ENCODE results near the gene IFNL1.
"Not testable (repeated sequence)": the region's sequence is repeated elsewhere in the genome, so short reads cannot be mapped to it uniquely, and the experiment has no call there.

The IFNL1 gene

DNA sequence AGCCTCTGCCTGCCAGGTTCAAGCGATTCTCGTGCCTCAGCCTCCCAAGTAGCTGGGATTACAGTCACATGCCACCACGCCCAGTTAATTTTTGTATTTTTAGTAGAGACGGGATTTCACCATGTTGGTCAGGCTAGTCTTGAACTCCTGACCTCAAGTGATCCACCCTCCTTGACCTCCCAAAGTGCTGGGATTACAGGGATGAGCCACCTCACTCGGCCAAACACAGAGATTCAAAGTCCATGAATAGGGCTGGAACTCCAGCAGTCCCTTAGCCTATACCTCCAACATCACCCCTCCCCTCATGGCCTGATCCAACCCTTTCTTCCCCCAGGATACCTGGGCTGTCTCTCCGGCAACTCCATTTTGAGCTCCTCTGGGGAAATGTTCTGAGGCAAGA lies 36.5 kb downstream of the IFNL1 start:
- DNase-seq = not testable (repeated sequence)

DNA sequence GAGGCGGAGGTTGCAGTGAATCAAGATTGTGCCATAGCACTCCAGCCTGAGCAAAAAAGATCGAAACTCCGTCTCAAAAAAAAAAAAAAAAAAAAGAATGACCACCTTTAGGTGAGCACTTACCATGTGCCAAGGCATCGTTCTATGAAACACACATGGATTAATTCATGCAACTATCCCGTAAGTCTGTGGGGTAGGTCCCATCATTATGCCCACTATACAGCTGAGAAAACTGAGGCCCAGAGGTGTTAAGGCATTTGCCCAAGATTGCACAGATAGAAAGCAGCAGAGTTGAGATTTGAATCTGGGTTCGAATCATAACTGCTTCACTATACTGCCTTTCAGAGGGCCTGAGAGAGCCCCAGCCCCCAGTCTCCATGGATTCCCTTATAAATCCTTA lies 37.3 kb downstream of the IFNL1 start:
- no peak for DNase-seq

DNA sequence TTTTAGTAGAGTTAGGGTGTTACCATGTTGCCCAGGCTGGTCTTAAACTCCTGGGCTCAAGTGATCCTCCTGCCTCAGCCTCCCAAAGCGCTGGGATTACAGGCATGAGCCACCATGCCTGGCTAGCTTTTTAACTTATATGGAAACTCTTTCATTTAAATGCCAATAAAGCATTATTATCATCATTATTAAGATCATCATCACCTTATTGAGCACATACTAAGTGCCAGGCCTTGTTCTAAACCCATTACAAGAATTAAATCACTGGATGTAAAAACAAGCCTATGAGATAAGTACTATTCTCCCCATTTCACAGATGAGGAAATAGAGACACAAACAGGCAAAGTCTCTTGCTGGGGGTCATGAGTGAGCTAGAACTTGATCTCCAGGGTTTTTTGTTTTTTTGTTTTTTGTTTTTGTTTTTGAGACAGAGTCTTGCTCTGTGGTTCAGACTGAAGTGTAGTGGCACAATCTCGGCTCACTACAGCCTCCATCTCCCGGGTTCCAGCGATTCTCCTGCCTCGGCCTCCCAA lies 38.3 kb downstream of the IFNL1 start:
- no peak for DNase-seq

DNA sequence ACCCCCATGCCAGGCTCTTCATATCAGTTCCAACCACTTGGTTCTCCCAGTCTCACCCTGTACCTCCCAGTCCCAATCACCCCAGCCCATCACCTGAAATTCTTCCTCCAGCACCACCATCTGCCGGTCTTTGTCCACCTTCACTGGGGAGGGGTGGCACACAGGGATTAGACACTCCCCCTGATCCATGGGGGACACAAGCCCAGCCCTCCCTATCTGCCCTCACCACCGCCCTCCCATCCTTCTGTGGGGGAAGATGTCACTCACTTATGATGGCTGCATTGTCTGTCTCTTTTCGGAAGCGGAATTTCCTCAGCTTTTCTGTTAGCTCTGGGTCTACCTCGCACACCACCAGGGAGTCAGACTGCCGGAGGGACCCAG lies 39.0 kb downstream of the IFNL1 start:
- DNase-seq = no peak

DNA sequence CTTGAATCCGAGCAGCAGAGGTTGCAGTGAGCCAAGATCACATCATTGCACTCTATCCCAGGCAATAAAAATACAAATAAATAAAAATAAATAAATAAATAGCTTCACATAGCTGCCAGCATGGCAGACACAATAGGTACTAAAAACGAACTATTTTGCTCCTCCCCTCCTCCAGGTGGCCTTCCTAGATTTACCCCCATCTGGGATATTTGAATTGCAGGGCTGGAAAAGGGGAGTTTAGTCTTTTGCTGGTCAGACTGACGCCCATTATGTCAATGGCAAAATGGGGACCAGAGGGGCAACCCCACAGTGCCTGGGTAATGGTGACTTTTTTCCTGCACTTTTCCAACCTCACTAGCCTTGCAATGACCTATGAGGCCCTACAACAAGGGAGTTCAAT lies 40.3 kb downstream of the IFNL1 start:
- no peak for DNase-seq

DNA sequence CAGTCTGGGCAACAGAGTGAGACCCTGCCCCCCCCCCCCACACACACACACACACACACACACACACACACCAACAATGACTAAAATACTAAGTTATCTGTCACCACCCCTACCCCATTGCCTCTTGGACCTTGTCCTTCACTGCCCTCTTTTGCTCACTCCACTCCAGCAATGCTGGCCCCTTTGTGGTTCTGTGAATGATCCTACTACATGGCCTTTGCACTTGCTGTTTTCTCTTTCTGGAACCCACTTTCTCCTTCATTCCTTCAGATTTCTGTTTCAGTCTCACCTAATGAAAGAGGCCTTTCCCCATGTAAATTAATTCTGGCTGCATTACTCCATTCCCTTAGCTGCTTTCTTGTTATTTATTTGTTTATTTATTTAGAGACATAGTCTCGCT lies 43.5 kb downstream of the IFNL1 start:
- no peak for DNase-seq

DNA sequence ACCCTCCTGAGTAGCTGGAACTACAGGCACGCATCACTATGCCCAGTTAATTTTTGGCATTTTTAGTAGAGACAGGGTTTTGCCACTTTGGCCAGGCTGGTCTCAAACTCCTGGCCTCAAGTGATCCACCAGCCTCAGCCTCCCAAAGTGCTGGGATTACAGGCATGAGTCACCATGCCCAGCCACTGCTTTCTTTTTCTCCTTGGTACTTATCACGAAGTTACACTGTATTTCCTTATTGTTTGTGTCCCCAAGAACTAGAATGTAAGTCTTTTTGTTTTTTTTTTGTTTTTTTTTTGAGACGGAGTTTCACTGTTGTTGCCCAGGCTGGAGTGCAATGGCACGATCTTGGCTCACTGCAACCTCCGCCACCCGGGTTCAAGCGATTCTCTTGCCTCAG lies 43.9 kb downstream of the IFNL1 start:
- not testable (repeated sequence) for DNase-seq

DNA sequence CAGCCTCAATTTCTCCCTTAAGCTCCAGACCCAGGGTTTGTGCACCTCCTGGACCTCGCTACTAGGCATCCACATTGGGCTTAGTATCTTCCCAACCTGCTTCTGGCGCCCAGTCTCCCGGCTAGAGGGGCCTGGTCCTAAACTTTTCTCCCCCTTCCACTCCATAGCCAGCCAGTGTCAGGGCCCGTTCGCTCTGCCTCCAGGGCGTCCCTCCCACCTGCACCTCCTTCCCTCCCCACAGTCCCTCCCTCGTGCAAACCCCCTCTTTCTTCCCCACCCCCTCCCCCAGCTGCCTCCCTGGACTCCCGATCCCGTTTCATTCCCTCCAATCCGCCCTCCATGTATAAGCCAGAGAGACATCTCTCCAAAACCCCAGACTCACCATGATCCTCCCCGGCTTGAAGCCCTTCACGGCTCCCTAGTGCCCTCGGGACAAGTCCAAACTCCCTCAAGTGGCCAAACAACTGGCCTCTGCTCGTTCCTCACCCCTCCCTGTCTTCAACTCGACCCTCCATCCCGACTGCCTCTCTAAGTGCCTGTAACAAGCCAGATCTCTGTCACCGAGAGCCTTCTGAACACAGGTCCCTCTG lies 45.0 kb downstream of the IFNL1 start:
- DNase-seq = peak; percentile 61 to 65

DNA sequence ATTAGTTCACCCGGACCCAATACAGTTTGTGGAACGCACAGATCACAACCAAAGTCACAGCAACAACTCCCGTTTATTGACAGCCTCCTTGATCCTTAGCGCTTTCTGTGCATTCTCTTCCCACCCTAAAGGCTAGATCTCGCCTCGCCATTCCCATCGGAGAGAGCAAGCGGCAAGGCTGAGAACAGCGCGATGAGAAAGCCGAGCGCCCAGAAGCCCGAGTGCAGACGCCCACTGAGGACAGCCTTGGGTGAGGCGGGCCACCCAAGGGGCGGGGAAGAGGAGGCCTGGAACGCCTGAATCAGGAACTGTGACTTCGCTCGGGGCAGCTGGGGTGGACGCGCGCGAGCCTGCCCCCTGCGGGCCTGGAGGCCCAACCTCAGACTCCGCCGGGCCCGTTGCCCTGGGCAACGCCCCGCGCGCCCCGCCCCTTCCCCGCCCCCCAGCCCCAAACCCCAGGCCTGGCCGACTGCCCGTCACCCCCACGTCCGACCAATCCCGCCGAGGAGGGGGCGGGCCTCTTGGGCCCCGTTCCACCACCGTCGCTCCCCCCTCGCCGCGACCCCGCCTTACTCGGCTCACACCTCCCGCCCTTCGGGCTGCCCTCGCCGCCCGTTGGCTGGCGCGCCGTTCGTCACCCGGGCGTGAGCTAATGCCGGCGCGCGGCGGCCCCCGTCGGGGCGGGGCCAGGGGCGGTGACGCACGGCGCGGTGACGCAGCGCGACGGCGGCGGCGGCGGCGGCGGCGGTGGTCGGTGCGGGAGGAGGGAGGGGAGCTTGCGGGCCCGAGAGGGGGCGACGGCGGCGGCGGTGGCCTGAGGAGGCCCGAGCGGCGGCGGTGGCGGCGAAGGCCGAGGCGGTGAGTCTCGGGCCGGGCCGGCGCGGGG lies 45.8 kb downstream of the IFNL1 start, which contains the start of gene SAMD4B:
SAMD4B (plus strand) TSS at position 703 of the 886 bp plus-strand sequence. CDS start 14,473 bp downstream, outside the sequence.
- DNase-seq = peak; percentile 99

DNA sequence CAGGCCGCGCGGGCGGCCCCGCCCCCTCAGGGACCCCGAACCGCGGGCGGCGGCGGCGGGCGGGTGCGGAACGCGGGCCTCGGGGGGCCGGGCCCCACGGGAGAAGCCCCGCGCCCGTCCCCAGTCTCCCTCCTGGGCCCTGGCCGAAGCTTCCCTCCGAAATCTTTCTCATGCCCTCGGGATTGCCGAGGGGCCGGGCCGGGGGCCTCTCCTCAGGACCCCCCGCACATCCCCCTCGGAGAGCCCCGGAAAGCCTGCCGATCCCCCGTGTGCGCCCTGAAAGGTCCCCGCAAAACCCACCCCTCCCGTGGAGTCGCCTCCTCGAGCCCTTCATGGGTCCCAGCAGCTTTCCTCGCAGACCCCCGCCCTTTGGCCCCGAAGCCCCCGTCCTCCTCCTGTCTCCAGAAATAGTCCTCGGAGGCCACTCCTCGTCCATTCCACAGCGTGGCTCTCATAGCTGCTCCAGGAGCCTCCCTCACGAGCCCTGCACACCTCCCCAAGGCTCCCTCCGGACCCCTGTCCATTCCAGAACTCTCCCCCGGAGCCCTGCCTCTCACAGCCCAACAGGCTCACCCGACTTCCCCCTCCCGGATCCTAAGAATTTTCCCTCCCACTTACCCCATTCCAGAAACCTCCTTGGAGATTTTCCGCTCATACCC lies 46.6 kb downstream of the IFNL1 start:
- no peak for DNase-seq

DNA sequence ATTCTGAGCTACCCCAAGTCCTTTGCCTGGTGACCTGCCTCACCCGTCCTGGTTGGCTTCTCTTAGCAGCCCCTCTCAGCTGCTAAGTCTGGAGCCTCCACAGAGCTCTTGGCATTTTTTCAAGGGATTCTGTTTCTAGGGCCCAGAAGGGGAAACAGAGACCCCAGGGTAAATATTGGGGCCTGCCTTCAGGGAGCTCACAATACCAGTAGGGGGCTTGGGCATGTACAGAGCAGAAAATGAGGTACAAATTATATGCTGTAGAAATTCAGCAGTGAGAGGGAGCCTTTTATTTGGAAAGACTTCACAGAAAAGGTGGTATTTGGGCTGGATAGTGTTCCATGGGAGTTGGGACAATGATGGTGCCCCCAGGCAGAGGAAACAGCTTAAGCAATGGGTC lies 49.7 kb downstream of the IFNL1 start:
- DNase-seq = no peak

DNA sequence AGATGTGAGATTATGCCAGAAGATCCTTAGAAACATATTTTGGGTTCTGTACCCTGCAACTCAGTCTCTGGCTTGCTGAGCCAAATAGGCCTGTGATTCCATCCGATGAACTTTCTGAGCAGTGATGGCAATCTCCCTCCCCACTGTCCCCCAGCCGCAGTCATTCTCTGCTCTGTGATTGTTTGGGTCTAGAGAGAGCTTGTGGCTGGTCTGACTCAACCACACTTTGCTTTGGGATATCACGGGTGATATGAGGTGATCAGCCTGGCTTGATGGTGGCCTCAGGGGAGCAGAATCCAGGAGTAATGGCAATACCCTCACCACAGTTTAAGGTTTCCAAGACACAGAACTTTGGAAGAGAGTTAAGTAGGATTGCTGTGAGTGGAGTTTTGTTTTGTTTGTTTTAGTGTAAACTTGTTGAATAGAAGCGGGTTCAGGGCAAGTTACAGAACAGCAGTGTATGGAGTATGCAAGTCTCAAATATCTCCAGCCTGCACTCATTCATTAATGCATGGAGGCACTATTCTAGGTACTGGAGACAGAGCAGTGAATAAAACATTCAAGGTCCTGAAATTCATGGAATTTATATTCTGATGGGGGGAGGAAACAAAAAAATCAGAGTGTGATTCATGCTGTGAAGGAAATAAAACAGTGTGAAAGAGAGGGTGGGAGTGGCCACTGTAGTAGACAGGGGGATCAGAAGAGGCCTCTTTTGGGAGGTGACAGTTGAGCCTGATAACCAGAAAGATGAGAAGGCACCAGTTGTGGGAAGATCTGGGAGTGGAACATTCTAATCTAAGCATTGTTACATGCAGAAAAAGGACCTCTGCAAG lies 51.3 kb downstream of the IFNL1 start:
- DNase-seq = no peak
